Measurements from ENCODE around the gene PDE11A.

The PDE11A gene

DNA sequence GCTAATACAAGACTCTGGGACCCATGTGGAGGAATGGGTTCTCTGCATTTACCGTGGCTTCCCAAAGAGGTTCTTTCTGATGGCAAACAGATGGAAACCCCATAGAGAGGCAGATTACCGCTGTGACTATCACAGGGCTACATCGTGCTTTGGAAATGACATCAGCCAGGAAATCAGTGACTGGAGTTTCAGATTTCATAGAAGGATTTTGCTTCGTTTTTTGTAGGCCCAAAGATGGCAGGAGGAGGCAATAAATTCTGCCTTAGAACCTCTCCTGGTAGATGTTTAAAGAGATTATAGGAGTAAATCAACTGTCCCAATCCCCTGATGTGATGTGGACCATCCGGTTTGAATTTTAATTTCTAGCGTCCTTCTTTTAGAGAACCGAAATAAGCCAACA, 465.9 kb downstream of the PDE11A start:
- in situ Hi-C loops (cut with MboI; ENCODE audit: low sequenced_read_pairs), result no loop called here

DNA sequence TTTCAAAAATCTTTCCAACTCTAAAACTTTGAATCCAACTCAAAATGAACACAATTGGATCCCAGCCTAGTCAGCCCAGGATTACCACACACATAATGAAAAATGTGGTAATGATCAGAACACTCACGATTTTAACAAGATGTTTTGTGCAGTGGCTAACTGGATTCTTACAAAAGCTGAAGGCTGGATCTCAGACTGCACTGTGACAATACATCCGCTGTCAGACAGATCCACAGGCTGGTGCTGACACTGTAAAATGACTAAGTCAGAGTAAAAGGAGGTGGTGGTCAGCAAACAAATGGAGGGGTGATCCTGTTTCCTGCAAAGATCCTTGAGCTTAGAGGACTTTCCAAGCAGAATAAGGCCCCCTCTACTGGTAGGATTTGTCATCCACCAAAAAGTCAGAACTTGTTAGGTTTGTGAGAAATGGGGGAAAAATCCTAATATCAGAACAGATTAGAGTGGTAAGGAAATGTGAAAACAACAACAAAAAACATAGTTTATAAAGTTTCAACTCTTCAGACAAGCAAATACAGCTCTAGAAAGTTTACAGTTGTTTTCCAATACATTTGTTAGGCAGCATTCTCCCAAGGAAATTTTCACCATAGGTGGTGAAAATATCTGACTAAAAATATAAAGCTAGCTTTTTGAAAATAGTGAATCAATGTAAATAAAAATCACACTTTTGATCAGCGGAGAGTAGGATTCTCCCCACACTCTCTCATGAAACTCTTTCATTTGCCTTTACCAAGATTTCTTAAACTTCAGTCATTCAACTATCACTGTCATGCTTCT, 468.1 kb downstream of the PDE11A start:
- in situ Hi-C loops (cut with MboI; ENCODE audit: low sequenced_read_pairs), result no loop called here

DNA sequence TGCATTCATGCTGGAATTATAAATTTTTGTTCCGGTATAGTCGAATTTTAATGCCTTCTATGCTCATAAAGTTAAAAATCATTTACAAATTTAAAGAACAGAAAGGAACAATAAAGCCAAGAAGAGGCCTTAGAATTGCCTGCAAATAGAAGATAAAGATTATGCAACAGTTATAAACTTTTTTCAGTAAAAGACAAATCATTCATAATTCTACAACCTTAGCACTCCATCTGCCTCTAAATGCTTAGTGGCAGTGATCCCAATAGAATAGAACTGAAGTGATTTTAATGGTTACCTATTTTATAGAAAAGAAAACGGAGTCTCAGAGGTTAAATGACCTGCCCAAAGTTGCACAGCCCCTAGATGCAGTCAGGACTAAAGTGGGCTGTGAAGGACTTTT, 468.8 kb downstream of the PDE11A start:
- in situ Hi-C loops (cut with MboI; ENCODE audit: low sequenced_read_pairs), result no loop called here

DNA sequence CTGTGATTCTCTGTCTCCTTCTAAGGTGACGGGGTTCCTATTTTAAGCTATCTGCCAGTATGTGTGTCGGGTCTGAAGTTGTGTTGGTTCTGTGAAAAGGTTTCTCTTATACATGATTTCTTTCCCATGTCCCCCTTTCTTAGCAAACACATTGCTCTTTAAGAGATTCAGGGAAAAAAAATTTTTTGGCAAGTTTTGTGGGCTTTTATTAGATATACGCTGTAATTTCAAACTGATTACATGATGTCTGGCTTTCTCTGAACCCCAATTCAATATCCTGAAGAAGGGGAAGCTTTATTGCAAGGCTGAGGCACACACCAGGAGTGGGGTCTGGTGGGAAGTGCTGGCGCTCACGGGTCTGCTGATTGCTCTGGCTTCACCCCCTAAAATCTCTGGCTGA, 469.4 kb downstream of the PDE11A start:
- in situ Hi-C loops (cut with MboI; ENCODE audit: low sequenced_read_pairs), result no loop called here

DNA sequence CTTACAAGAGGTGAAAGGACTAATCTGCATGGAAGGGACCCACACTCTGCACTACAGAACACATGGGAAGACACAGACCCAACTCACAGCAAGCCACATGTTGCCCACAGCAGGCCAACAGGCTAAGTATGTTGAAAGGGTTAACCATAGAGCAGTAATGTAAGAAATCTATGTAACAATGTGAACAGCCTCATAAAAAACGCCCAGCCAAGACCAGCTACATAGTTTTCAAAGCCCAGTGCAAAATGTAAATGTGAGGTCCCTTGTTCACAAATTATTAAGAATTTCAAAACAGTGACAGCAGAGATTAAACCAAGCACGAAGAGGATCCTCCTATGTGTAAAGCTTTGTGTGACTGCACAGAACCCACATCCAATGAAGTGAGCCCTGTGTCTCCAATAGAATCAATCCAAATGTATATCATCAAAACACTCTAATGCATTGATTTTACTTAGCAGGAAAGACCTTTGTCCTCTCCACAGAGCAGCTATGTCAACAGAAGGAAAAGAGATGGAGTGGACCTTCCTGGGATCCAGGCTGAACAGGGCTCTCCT, 469.9 kb downstream of the PDE11A start:
- in situ Hi-C loops (cut with MboI; ENCODE audit: low sequenced_read_pairs), result no loop called here

DNA sequence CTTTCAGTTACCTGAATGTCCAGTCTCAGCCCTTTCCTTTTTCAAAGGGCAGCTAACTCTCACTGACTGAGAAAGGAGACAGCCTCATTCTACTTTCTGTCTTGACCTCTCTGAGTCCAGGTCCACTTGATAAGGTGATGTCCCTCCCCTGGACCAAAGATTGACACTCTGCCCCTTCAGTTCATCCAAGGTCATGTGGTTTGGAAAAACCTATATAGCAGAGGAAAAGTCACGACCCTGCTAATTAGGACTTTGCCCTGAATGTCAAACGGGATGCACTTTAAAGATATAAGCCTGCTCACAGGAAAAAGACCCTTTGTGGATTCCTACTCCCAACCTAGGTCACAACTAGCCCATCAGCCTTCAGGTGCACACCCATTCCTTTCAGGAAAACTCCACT, 471.7 kb downstream of the PDE11A start:
- in situ Hi-C loops (cut with MboI; ENCODE audit: low sequenced_read_pairs), result no loop called here

DNA sequence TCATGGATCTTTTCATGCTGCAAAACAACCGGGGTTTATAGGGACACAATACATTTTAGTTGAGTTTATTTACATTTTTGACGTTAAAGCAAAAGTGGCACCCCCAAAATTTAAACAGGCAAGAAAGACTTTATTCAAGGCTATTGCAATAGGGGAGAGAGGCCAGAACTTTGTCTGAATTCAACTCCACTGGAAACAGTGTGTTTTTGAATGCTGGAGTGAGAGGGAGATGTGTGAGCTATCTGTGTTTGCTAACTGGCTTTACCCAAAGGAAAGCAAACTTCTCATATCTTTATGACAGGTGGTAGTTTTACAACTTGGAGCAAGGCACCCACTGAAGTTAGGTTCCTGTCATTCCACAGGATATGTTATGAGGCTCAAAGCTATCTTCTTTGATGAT, 472.6 kb downstream of the PDE11A start:
- in situ Hi-C loops (cut with MboI; ENCODE audit: low sequenced_read_pairs), result no loop called here

DNA sequence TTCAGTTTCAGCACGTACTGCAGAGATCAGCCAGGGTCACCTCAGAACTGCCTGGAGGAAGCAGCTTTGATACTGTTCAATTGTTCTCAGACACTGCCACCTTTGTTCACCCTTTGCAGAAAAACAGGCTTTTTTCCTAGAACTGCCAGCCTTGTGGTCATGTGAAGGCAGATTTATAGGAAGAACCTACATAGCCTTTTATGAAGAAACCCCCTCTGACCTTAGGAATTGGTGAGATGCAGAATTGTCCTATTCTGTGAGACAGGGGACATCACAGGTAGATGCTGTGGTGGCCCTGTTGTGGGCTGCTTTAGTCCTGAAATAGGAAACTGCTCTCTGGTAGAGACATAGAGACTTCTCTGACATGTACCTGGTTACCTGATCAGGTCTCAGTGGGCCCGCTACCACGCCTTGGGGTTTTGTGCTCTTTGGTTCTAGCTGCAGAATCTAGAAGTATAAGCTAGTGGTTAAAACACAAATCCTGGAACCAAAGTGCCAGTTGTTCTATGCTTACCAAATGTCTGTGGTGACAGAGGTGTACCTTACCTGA, 473.4 kb downstream of the PDE11A start:
- in situ Hi-C loops (cut with MboI; ENCODE audit: low sequenced_read_pairs), result no loop called here

DNA sequence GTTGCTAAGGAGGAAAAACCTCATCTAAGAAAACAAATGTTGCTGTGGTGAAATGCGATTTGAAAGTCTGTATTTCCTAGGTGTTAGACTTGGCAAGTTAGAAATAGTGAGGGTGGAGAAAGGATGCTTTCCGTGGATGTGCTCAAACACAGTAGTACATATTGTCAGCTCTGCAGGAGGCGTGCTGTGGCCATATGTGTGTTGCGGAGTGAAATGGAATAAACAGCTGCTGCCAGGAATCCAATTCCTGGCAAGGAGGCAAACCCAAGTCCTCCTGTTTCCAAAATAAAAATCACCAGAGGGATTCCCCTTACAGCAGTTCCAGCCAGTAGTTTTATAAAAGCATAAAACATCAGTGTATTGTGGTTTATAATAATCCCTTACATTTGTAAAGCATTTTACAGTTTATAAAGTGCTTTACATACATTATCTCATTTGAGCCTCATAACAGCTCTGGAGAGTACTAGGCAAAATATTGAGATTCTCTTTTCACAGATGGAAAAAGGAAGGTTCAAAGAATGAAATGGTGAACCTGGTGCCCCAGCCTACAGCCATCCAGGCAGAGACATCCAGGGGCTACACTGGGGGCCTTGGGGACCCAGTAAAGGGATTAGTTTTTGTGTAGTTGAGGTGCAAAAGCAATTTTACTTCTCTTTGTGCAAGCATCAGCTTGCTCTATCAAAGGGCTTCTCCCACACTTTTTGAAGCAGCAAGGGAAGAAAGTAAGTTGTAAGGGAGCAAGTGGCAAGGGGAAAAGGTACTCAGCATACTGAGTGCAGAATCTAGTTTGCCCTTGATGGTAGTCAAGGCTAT, 474.0 kb downstream of the PDE11A start:
- in situ Hi-C loops (cut with MboI; ENCODE audit: low sequenced_read_pairs), result no loop called here

DNA sequence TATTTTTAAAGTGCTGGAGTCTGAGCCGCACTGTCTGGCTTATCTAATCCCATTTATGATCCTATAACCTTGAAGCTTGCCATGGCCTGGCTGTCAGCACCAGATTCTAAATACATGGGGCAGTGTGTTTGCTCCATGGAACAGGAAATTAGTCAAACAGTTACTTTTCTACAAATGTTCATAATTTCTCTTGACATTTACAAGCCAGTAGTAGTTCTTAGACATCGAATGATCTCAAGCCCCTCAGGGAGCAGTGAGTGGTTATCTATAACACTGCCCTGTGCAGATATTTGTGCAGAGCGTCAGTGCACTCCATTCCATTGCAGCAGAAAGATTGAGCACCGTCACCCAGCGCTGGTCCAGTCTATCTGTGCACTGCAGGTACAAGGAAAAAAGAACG, 474.8 kb downstream of the PDE11A start:
- in situ Hi-C loops (cut with MboI; ENCODE audit: low sequenced_read_pairs), result no loop called here

DNA sequence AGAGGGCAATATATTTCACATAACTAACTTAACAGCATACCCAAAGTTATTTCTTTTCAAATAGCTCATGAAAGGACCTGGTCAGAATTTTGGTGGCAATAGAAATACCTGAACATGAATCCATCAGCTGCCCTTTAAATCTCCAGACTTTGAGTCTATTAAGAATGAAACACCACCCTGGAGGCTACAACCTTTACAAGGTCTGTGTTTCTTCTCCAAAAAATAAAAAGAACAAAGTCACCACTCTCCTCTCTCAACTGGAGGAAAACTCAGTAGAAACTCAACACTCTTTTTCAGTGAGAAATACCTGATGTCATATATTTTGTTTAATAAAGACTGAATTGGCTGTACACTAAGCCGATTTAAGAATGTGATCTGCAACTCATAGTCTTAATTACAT, 475.7 kb downstream of the PDE11A start:
- in situ Hi-C loops (cut with MboI; ENCODE audit: low sequenced_read_pairs), result no loop called here

DNA sequence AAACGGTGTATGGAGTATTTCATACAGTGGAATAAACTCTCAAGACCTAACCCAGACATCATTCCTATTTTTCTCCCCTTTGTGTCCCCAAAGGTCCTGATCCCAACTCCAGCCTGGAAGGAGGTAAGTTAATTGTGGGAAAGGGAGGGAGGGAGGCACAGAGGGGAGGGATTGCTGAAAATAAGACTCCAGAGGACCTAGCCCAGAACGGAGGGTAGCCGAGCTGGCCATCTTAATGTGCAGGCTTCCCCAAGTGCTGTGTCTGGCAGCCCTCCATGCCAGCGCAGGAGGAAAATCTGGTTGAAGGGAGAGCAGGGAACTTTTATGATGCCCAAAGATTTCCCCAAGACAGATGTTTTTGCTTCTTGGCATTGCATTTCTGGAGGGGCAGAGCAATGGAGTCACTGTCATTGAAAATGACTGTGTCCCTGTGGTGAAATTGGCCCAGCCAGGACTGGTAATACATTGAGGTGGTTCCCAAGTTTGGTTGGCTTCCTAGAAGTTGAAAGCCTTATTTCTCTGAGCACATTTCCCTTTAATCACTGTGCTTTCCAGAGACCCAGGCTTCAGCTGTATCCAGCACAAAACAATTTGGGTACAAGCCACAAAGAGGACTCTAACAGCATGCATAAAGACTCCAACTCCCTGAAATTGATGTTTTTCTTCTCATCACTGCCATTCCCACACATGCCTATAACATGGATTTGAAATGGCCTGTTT, 477.3 kb downstream of the PDE11A start:
- in situ Hi-C loops (cut with MboI; ENCODE audit: low sequenced_read_pairs), result no loop called here

DNA sequence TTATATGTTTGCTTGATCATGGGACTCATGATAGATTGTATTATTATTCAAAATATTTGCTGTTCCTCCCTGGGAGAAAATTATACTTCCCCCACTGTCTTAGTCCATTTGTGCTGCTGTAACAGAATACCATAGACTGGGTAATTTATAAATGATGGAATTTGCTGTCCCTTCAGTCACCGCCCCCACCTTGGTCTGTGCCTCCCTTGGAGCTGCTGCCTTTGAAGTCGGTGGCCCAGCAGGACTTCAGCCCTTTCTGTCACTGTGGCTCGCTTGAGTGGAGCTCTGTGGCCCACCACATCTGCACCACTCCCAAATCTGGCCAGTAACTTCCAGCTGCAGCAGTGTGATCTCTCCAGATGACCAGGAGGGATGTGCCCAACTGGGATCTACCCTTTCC, 479.2 kb downstream of the PDE11A start:
- in situ Hi-C loops (cut with MboI; ENCODE audit: low sequenced_read_pairs), result no loop called here

DNA sequence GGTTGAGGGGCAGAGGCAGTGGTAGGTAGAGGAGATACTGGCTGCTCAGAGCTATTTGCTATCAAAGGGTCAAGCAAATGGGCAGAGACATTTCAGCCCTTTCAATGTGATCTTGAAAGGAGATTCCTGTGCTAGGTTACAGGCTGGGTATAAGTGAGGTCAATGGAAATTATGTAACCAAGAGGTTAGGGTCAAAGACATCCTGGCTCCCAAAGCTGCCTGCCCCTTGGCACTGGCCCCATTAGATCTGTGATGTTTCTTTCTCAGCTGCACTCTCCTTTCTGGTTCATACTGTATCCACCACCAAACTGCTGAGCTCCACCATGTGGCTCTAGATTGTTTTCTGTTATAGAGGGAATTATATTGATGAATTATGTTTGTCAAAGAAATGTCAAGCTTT, 479.6 kb downstream of the PDE11A start:
- in situ Hi-C loops (cut with MboI; ENCODE audit: low sequenced_read_pairs), result no loop called here

DNA sequence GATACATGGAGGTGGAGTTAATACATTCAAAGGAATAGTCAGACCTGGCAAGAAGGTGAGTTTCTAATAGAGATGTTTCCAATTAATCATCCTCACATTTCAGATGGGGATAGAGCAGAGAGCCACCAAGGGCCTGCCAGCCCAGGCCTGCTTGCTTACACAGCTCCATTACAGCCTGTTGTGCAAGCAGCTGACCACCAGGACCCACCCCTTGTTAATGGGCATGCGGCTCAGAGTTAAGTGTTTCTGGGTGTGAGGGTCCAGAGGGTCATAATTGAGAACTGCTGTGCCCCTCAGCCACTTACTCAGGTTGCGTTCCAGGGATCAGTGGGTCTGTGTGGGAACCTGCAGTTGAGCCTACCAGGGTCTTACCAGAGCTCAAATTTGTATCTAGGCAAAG, 480.2 kb downstream of the PDE11A start:
- in situ Hi-C loops (cut with MboI; ENCODE audit: low sequenced_read_pairs), result no loop called here

DNA sequence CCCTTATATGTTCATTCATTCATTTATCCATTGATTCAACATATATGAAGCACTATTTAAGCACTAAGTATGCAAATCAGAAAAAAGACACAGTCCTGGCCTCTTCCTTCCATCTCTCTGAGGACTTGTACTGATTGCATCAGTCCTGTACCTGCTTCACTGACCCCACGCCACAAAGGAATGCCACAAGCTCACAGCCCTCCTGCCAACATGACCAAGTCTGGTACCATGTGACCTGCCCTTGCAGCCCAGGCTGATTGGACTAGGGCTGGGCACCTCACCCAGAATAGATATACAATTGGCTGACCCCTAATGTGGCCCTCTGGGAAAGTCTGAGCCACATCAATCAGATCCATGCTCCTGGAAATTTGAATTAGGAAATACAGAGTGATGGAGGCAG, 483.4 kb downstream of the PDE11A start:
- in situ Hi-C loops (cut with MboI; ENCODE audit: low sequenced_read_pairs), result no loop called here

DNA sequence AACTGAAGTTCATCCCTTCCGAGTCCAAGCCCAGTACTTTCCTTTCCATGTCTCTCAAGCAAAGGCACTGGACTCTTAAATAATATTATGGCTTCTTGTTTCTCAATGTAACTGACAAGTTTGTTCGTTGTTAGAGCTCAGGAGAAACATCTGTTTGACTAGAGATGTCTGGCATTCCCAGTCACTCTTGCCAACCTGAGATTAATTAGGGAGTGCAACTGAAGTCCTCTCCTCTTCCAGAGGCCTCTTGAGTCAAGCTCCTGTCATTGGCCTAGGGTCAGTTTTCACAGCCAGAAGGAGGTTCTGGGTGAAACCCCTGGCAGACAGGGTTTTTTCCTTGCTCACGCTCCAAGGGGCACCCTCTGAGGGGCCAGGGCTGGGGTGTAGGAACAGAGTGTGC, 483.9 kb downstream of the PDE11A start:
- in situ Hi-C loops (cut with MboI; ENCODE audit: low sequenced_read_pairs), result no loop called here

DNA sequence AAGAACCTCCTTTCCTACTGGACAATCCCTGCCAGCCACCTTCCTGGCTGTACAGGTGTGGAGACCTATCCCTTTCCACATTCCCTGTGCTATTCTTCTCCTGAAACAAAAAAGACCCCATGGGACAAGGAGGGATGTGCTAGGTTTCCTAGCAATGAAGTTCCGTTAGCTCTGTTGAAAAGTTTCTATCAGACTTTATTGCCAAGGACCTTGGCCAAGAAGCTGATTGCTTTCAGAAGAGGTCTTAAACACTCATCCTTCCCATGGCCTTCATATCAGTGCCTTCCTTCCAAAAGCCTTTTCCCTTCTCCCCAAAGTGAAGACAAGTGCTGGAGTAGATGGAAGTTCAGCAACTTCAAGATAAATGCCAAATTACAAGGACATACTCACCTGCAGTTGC, 485.2 kb downstream of the PDE11A start:
- in situ Hi-C loops (cut with MboI; ENCODE audit: low sequenced_read_pairs), result no loop called here

DNA sequence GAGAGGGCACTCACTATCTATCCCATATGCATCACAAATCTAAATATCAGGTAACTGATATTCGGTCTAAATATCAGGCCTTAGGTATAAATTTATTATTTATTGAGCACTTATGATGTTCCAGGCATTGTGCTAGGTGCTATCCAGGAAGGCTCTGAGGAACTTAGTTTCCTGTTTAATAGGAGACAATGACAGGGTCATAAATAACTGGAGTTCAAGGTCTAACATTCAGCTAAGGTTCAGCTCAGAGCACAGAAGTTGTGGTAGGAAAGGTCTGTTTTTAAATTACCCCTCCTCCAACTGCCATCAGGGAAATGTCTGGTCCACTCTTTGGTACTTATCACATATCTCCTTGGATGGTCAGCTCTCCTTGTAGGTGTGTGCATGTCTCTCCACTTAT, 486.4 kb downstream of the PDE11A start:
- in situ Hi-C loops (cut with MboI; ENCODE audit: low sequenced_read_pairs), result no loop called here

DNA sequence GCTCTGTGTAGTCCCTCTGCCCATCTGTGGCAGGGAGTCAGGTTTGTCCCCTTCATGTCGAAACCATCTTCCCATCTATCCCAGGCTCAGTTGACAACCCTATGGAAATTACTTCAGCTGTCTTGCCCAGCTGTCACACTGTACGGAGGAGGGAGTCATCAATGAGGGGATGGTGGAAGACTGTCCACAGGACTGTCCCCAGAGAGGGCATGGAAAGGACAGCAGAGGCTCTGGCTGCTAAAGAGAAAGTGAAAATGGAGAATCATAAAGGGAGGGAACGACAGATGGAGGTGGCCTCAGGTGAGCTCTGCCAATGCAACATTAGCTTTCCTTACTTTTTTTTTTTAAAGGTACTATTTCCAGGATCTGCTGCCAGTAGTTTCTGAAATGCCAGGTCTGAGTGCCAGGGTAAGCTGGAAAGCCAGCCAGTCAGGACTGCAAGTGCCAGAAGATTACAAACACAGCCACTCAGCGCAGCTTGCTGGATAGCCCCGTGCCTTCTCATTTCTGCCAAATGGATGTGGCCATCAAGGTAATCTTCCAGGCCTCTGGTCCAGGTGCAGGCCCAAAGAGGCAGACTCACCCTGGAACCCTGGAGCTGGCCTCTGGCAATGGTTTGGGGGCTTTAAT, 487.2 kb downstream of the PDE11A start:
- in situ Hi-C loops (cut with MboI; ENCODE audit: low sequenced_read_pairs), result no loop called here
